Suppressor macrophage treated with lipopolysaccharide for 1 hour (primary cell): ENCODE results near the gene C22orf42.
"Not testable (repeated sequence)": the region's sequence is repeated elsewhere in the genome, so short reads cannot be mapped to it uniquely, and the experiment has no call there.

Experiments used
- DNase-seq, 3 donors: peaks; one replicate each; pipeline ENCODE4 v3.0.0-alpha.2; 2020 to 2022

The C22orf42 gene

GRCh38 chr22:32183625-32184024 is 24.5 kb upstream of the C22orf42 start:
- DNase-seq: no peak

GRCh38 chr22:32181043-32181442 is 21.9 kb upstream of the C22orf42 start:
- no peak for DNase-seq

GRCh38 chr22:32177221-32177765 is 18.2 kb upstream of the C22orf42 start:
- peak in 1 of 3 donors; percentile 7 for DNase-seq

GRCh38 chr22:32175683-32176644 is 16.9 kb upstream of the C22orf42 start:
- peak in 1 of 3 donors; percentile 25 for DNase-seq

- no peak for DNase-seq
Measured at GRCh38 chr22:32175115-32175514, 16.0 kb upstream of the C22orf42 start.

GRCh38 chr22:32165681-32166080 is 6.6 kb upstream of the C22orf42 start:
- no peak for DNase-seq

- peak; percentile 78 to 84 (median 84) for DNase-seq
Measured at GRCh38 chr22:32164075-32164860, 5.2 kb upstream of the C22orf42 start.

- DNase-seq: not testable (repeated sequence)
Measured at GRCh38 chr22:32160411-32160810, 1.3 kb upstream of the C22orf42 start.

GRCh38 chr22:32157632-32158031 is 1.5 kb downstream of the C22orf42 start:
- not testable (repeated sequence) for DNase-seq

- not testable (repeated sequence) for DNase-seq
Measured at GRCh38 chr22:32154727-32155126, 4.4 kb downstream of the C22orf42 start.

- DNase-seq: peak; percentile 50 to 86 (median 59)
Measured at GRCh38 chr22:32151641-32152040, 7.5 kb downstream of the C22orf42 start.

- DNase-seq: peak; percentile 47 to 87 (median 81)
Measured at GRCh38 chr22:32150647-32151046, 8.5 kb downstream of the C22orf42 start.

GRCh38 chr22:32148372-32148771 is 10.7 kb downstream of the C22orf42 start:
- not testable (repeated sequence) for DNase-seq

GRCh38 chr22:32147128-32147527 is 12.0 kb downstream of the C22orf42 start:
- DNase-seq: not testable (repeated sequence)

- DNase-seq: peak; percentile 85 to 94 (median 92)
Measured at GRCh38 chr22:32144496-32145274, 14.4 kb downstream of the C22orf42 start.

GRCh38 chr22:32142600-32142999 is 16.5 kb downstream of the C22orf42 start:
- no peak for DNase-seq

GRCh38 chr22:32140688-32141087 is 18.4 kb downstream of the C22orf42 start:
- DNase-seq: not testable (repeated sequence)

- DNase-seq: peak in 1 of 3 donors; percentile 38
Measured at GRCh38 chr22:32138576-32138975, 20.5 kb downstream of the C22orf42 start.

GRCh38 chr22:32137731-32138324 is 21.3 kb downstream of the C22orf42 start:
- DNase-seq: peak; percentile 75 to 94 (median 81)

- DNase-seq: not testable (repeated sequence)
Measured at GRCh38 chr22:32136881-32137280, 22.2 kb downstream of the C22orf42 start.

- peak; percentile 71 to 76 (median 71) for DNase-seq
Measured at GRCh38 chr22:32135958-32136357, 23.1 kb downstream of the C22orf42 start.

GRCh38 chr22:32134796-32135195 is 24.3 kb downstream of the C22orf42 start:
- DNase-seq: not testable (repeated sequence)
